RWPE1 (cell line): ENCODE data around the gene BANP.
"Not testable (repeated sequence)": the region's sequence is repeated elsewhere in the genome, so short reads cannot be mapped to it uniquely, and the experiment has no call there.

Experiments used
- CTCF ChIA-PET: fragments of 350-600 bp; sonication (Branson Sonifier 250); formaldehyde crosslinking; extraction: SDS; loops from one replicate; lab custom pipeline; 2021; lab: Yijun Ruan, JAX
- POLR2A ChIA-PET: fragments of 400-600 bp; formaldehyde crosslinking; extraction: SDS; loops from one replicate; lab custom pipeline; 2020; ENCODE audit warnings: antibody characterized with exemption; ENCODE audit not compliant: low non-redundant PET; lab: Yijun Ruan, JAX
- DNase-seq: peaks from one replicate; pipeline ENCODE4 v3.0.0; 2012; ENCODE audit warnings: low spot score
- H3K27ac ChIP-seq: fragments of 450-650 bp; 2 replicates; pipeline ENCODE4 v1.5.1; 2017
- TF ChIP-seq, protein P1 (sequence below): fragments of 450-650 bp; conservative IDR thresholded peaks from 2 replicates; pipeline ENCODE4 v1.5.1; 2017; ENCODE audit warnings: low read depth, mild to moderate bottlenecking

BANP gene

DNA sequence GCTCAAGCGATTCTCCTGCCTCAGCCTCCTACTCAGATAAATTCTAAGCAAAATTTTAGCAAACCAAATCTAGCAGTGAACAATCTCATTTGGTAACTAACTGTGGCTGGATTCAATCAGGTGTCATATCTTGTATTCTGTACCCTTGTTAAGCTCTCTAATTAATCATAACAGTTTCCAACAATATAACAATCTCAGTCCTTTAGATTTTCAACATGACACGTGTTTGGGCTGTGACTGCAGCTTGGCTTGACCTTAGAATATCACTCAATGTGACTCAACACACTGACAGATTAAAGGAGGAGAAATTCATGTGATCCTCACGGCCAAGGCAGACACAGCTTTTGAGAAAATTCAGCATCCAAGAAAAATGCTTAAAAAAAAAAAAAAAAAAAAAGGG lies 133.6 kb downstream of the BANP start:
- H3K27ac ChIP-seq = no peak overlapping the region
- TF ChIP-seq, protein P1, sequence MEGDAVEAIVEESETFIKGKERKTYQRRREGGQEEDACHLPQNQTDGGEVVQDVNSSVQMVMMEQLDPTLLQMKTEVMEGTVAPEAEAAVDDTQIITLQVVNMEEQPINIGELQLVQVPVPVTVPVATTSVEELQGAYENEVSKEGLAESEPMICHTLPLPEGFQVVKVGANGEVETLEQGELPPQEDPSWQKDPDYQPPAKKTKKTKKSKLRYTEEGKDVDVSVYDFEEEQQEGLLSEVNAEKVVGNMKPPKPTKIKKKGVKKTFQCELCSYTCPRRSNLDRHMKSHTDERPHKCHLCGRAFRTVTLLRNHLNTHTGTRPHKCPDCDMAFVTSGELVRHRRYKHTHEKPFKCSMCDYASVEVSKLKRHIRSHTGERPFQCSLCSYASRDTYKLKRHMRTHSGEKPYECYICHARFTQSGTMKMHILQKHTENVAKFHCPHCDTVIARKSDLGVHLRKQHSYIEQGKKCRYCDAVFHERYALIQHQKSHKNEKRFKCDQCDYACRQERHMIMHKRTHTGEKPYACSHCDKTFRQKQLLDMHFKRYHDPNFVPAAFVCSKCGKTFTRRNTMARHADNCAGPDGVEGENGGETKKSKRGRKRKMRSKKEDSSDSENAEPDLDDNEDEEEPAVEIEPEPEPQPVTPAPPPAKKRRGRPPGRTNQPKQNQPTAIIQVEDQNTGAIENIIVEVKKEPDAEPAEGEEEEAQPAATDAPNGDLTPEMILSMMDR = no peak
- CTCF ChIA-PET = no interaction called here
- no peak for DNase-seq
- POLR2A ChIA-PET = interaction anchor here (0.6 kb wide), 2 partner anchors 24 to 117 kb away, joined by 3 to 4 read pairs; no protein-coding TSS in a partner anchor

DNA sequence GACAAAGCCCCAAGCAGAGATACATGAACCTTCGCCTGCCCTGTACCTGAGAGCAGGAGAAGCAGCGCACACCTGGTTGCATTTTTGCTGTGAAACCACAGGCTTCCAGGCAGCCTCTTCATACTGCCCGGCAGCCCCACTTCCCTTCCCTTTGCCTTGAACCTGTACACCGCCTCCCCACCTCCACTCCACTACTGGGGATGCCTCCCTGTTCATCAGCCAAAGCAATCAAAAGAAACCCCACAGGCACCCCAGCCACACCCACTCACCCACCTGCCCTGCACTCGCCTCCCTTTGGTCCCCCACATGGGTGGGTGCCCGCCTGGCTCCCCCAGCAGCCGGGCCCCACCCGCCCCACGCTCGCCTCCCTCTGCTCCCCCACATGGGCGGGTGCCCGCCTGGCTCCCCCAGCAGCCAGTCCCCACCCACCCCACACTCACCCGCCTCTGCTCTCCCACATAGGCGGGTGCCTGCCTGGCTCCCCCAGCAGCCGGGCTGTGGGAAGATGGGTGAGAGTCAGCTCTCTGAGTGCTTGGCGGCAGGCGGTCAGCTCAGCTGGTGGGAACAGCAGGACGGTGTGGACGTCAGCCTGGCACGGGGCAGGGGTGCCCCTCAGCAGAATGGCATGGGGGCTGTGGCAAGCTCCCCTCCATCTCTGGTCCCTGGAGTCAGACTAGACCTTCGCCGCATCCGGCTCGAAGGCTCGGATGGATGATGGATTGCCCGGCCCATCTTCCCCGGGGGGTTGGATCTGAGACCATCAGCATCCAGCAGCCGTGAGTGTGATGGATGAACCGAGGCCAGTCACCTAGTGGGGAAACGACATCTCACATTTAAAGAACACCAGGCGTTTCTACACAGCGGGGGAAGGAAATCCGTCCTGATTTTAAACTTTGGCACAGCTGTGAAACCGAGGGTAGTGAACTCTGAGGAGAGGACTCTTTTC lies 135.6 kb downstream of the BANP start:
- no peak overlapping the region for H3K27ac ChIP-seq
- CTCF ChIA-PET = no interaction called here
- TF ChIP-seq, protein P1 = no peak
- no peak for DNase-seq
- POLR2A ChIA-PET = no interaction called here

DNA sequence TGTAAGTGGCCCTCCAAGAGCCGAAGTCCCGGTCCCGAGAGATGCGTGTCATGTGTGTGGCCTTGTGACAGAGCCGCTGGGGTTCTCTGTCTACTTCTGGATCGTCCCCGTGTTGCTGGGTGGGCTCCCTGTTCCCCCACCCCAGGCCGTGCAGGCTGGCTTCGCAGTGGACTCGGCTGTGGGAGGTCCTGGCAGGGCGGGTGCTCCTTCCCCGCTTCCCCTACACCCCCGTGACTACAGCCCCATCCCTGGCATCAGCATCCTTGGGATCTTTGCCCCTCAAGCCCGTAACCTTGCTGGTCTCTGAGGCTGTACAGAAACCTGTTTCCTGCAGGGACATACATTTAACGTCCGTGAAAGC lies 136.3 kb downstream of the BANP start:
- ChIA-PET CTCF (no interaction called here), POLR2A (no interaction called here)
- TF ChIP-seq, protein P1 = no peak
- no peak for DNase-seq
- no peak overlapping the region for H3K27ac ChIP-seq

DNA sequence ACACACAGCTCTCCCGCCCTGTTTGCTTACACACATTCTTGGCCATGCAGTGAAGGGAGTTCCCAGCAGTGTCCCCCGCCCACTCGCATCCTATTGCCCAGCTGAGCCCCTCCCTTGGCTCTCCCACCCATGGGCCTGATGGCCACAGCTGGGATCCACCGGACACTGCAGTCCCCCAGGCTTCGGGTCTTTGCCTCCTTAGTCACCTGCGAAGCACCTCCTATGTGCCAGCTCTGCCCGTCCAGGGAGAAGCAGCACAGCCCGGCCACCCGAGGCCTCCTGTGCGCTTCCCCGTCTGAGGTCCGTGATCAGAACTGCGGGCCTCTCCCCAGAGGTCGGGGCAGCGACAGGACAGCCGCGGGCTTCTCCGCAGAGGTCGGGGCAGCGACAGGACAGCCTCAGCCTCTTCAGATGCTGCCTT lies 136.9 kb downstream of the BANP start:
- ChIA-PET CTCF (no interaction called here), POLR2A (no interaction called here)
- H3K27ac ChIP-seq = no peak overlapping the region
- DNase-seq = no peak
- TF ChIP-seq, protein P1 = no peak

DNA sequence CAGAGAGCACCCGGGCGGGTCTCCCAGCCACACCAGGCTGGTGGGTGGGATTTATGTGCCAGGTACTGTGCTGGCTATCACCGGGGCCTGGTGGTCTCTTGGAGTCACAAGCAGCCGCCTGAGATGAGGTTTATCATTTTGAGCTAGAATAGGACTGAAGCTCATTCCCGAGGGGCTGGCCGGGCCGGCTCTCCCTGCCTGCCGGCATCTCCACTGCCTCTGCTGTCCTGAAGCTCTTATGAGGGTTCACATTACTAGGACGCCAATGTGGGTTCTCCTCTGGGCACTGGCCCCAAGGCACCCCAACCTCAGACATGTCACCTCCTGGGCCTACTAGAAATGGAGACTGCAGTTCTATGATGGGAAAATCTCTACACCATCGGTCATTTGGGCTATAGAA lies 137.4 kb downstream of the BANP start:
- DNase-seq, H3K27ac ChIP-seq, POLR2A ChIA-PET, CTCF ChIA-PET: not testable (repeated sequence)

DNA sequence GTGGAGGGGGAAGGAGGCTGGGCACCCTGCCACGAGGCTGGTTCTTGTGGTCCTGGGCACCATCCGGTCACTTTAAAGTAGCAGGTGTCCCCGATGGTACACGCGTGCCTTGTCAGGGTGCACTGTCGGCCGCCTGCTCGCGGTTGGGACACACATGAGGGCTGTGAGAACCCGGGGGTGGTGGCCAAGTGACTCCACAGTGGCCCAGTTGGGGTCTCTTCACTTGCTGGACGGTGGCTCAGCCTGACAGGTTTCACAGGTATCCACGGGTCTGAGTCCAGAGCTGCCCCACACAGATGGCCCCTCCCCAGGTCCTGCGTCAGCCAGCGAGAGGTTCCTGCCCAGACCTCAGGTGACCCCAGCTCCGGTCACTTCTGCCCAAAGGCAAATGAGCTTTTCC lies 137.8 kb downstream of the BANP start:
- DNase-seq, POLR2A ChIA-PET, H3K27ac ChIP-seq, CTCF ChIA-PET: not testable (repeated sequence)

DNA sequence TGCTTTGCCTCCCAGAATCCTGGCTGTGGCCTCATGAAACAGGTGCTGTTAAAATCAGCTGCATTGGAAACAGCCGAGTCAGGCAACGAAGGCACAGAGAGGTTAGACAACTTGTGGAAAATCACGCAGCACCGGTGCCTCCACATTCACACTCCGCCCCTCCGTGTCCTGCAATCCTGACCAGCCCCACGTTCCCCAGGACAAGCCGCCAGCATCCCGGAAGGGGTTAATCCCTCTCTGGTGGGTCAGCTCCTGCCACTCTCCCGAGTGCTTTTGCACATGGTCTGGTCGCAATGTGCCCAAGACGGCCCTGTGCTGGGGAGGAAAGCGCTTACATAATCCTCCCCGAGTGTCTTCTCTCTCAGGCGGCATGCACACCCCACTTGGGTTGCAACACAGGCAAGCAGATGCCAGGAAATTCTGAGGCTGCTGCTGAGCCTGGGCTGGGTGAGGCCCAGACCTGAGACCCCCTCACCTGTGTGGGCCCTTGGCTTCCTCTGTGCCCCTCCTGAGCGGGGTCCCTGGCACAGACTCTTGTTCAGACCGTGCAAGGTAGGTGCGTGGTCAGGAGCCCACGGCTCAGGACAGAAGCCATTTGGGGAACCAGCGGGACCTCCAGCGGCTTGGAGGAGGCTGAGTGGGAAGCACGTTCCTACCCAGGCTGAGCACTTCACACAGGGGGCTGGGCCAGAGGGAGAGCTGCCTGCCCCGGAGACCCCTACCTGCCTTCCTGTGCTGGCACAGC lies 138.6 kb downstream of the BANP start:
- not testable (repeated sequence) for DNase-seq

DNA sequence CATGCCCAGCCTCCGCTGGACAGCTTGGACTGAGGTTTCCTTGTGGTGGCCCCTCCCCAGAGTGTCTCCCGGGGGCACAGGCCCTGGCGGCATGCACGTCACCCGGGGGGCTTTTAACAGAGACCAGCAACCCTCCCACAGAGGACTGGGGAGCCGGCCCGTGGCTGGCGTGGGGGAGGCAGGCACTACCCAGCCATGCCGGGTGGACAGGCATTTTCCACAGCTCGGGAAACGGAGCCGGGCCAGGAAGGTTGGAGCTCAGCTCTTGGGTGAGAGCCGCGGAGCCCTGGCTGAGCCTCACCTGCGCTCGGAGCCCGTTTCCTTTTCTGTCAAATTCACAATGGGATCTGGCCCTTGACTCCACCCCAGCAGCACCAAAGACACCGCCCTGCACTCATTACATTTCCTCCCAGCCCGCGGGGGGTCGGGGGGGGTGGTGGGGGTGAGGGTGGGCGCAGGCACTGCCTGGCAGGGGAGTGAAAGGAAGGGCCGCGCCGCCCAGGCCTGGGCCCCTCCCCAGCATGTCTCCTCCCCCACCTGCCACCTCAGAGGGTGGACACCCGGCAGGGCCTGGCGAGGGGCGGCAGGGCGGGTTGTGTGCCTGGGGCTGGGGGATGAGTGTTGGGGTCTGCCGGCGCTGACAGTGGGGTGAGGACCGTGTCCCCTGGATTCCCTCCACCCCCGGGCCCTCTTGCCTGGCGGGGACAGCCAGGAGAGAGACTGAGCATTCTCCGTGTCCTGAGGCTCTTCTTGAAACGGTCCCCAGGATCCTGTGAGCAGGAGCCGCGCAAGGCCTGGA lies 139.3 kb downstream of the BANP start:
- POLR2A ChIA-PET, DNase-seq, H3K27ac ChIP-seq: not testable (repeated sequence)
- CTCF ChIA-PET = interaction anchor here (0.6 kb wide), 1 partner anchor 348 kb away, joined by 4 read pairs; no protein-coding TSS in a partner anchor

More for the DNA sequence above, 138.6 kb downstream of the BANP start:
- H3K27ac ChIP-seq, CTCF ChIA-PET, POLR2A ChIA-PET: not testable (repeated sequence)

DNA sequence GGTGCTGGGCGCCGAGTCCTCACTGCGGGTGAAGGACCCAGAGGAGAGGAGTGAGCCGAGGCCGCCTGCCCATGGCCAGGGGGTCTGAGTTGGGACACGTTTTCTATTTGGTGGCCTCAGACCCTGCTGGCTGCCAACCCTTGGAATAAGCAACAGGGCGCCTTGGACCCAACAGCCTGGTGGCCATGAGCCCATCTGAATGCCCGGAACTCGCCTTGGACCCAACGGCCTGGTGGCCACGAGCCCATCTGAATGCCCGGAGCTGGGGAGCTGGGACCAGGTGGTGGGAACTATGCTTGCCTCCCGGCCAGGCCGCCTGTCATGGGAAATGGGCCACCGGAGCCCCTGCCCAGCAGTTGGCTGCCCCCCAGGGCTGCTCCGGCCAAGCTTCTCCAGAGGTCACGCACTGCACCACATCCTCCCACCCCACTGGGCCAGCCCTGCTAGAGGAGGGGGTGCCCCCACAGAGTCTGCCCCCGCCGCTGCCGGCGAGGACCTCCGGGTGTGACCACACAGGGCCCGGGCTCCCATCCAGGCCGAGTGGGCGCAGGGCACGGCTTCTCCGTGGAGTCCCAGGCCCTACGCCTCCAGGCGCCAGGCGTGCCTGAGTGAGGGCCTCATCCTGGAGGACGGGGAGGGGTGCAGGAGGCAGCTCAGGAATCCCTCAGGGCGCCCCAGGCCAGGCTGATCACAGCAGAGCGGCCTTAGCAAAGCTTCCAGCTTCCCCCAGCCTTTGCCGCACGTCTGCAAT lies 140.2 kb downstream of the BANP start:
- CTCF ChIA-PET = interaction anchor here (0.6 kb wide), 1 partner anchor 347 kb away, joined by 4 read pairs; no protein-coding TSS in a partner anchor
- DNase-seq, H3K27ac ChIP-seq, POLR2A ChIA-PET: not testable (repeated sequence)

DNA sequence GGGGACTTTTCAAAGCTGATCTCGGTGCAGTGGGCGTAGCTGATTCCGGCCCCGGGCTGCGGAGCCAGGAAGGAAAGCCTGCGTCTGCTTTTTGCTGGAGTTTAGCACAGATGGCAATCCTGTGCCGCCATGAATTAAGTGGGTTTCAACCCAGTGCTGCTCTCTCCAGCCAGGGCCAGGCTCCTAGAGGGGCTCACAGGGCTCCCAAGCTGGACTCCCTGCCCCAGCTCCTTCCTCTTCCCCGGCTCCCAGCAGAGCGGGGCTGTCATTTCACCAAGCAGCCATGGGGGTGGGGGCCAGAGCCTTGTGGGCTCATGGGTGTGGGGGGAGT lies 140.7 kb downstream of the BANP start:
- CTCF ChIA-PET, DNase-seq, H3K27ac ChIP-seq, POLR2A ChIA-PET: not testable (repeated sequence)
